Esophagus squamous epithelium (tissue), 5 donors: ENCODE measurements around the gene CTNNA1. TPM values are rescaled to one million over a fixed set of nuclear protein-coding genes. Genes with fewer than 3 reads are reported as not detected.

ENCODE experiments used
- DNase-seq: peaks from one replicate; lab custom pipeline; 2025; lab: John Stamatoyannopoulos, UW
- H3K27ac ChIP-seq, 4 donors: fragments of 200-600 bp; sonication (generic); one replicate each; pipeline ENCODE4 v1.5.1; 2016 to 2019; ENCODE audit warnings: mild to moderate bottlenecking in 1 of 4
- H3K27me3 ChIP-seq, 4 donors: fragments of 200-600 bp; sonication (generic); 1 replicate in 3 of 4; 2 replicates in 1 of 4; pipeline versions ENCODE4 v1.5.1 to v1.6.0; 2017 to 2021; ENCODE audit warnings: antibody characterized with exemption in 1 of 4
- H3K36me3 ChIP-seq, 3 donors: fragments of 200-600 bp; sonication (generic); one replicate each; pipeline ENCODE4 v1.5.1; 2016 to 2019
- H3K4me1 ChIP-seq, 3 donors: fragments of 200-600 bp; sonication (generic); one replicate each; pipeline ENCODE4 v1.5.1; 2017 to 2019
- H3K4me3 ChIP-seq, 4 donors: fragments of 200-600 bp; sonication (generic); 1 replicate in 3 of 4; 2 replicates in 1 of 4; pipeline ENCODE4 v1.5.1; 2016 to 2019; ENCODE audit warnings: mild to moderate bottlenecking in 2 of 4, moderate library complexity in 1 of 4
- H3K9me3 ChIP-seq, 3 donors: fragments of 200-600 bp; sonication (generic); one replicate each; pipeline ENCODE4 v1.5.1; 2016 to 2019
- POLR2A ChIP-seq, 4 donors: fragments of 450-650 bp; IDR thresholded peaks; one replicate each; pipeline ENCODE4 v1.6.1; 2017; ENCODE audit warnings: antibody characterized with exemption in 4 of 4, mild to moderate bottlenecking in 4 of 4, moderate library complexity in 3 of 4
- WGBS, 2 donors: methylation state at CpG; one replicate each; pipeline ENCODE4 v1.1.5; 2018; 5-methylcytosine and 5-hydroxymethylcytosine counted together
- intact Hi-C: fragments of 100-400 bp; cut with DNase I; formaldehyde crosslinking; loops from one replicate; pipeline ENCODE4 v1.15.0; 2022
- total RNA-seq, 4 donors: library from RNA; depleted of rRNA; stranded (reverse); fragments of >200 nt; gene quantifications; one replicate each; pipeline ENCODE4 v1.1.0, GENCODE V29; 2016
- TF ChIP-seq, protein P1 (sequence below), 6 experiments: fragments of 450-650 bp in 4 of 6; fragments of 200-600 bp in 2 of 6; sonication (generic) in 2 of 6; IDR thresholded peaks; one replicate each; pipeline ENCODE4 v1.5.1; 2016 to 2019; ENCODE audit warnings: antibody characterized with exemption in 6 of 6, mild to moderate bottlenecking in 4 of 6, moderate library complexity in 4 of 6
- donor health status: DM: yes; HTN: yes; CAD: no.

The CTNNA1 gene
- total RNA-seq, 4 donors from 2014 or later = 293 to 393 (median 348) TPM

GRCh38 chr5:138969323-138970002 lies 216.2 kb downstream of the CTNNA1 start:
- Histone ChIP-seq H3K4me1 (peaks cover 0 to 24% (median 6%) of the 10 kb centered on the region in 3 donors), H3K4me3 (no peak overlapping the region), H3K27me3 (no peaks in the 10 kb centered on the region), H3K36me3 (no peaks in the 10 kb centered on the region), H3K27ac (no peak overlapping the region), H3K9me3 (no peaks in the 10 kb centered on the region)
- TF ChIP-seq, protein P1, sequence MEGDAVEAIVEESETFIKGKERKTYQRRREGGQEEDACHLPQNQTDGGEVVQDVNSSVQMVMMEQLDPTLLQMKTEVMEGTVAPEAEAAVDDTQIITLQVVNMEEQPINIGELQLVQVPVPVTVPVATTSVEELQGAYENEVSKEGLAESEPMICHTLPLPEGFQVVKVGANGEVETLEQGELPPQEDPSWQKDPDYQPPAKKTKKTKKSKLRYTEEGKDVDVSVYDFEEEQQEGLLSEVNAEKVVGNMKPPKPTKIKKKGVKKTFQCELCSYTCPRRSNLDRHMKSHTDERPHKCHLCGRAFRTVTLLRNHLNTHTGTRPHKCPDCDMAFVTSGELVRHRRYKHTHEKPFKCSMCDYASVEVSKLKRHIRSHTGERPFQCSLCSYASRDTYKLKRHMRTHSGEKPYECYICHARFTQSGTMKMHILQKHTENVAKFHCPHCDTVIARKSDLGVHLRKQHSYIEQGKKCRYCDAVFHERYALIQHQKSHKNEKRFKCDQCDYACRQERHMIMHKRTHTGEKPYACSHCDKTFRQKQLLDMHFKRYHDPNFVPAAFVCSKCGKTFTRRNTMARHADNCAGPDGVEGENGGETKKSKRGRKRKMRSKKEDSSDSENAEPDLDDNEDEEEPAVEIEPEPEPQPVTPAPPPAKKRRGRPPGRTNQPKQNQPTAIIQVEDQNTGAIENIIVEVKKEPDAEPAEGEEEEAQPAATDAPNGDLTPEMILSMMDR (IDR thresholded peaks at IDR 0.05) = no peak
- no peak for TF ChIP-seq POLR2A (IDR thresholded peaks at IDR 0.05)
- intact Hi-C loops = no loop called here
- no peak for DNase-seq
- WGBS, 2 donors = 93 to 96% methylated on average over 4 to 5 of the region's 5 CpGs

GRCh38 chr5:138972230-138972629 lies 219.0 kb downstream of the CTNNA1 start:
- no peaks in the 10 kb centered on the region for H3K27me3 ChIP-seq
- H3K9me3 ChIP-seq = no peaks in the 10 kb centered on the region
- H3K4me3 ChIP-seq = no peak overlapping the region
- no peaks in the 10 kb centered on the region for H3K36me3 ChIP-seq
- H3K4me1 ChIP-seq = peaks cover 0 to 36% (median 6%) of the 10 kb centered on the region in 3 donors
- no peak overlapping the region for H3K27ac ChIP-seq
- TF ChIP-seq, protein P1 (IDR thresholded peaks at IDR 0.05) = no peak
- no peak for DNase-seq
- intact Hi-C loops = no loop called here
- no CpG with 5 or more reads among the region's 1 CpG for WGBS, 2 donors

DNA sequence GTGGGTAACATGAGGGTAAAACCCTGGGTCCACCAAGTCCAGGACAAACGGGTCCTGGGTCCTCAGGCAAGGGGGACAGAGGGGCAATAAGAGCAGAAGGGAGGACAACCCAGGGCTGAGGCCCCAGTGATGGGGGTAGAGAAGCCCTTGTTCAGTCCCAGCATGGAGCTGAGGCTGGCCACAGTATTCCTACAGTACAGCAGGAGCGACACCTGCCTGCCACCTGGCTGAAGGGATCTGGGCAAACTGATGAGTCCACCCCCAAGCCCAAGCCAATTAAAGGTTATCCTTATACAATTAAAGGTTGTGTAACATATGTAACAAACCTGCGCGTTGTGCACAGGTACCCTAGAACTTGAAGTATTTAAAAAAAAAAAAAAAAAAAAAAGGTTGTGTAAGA lies 219.6 kb downstream of the CTNNA1 start:
- intact Hi-C loops = no loop called here
- Histone ChIP-seq H3K4me3 (no peak overlapping the region), H3K9me3 (no peaks in the 10 kb centered on the region), H3K4me1 (peaks cover 0 to 36% (median 6%) of the 10 kb centered on the region in 3 donors), H3K36me3 (no peaks in the 10 kb centered on the region), H3K27ac (no peak overlapping the region), H3K27me3 (no peaks in the 10 kb centered on the region)
- no peak for DNase-seq
- WGBS, 2 donors = 67 to 85% methylated on average over 1 to 4 of the region's 4 CpGs
- TF ChIP-seq, protein P1 (IDR thresholded peaks at IDR 0.05) = no peak
- no peak for TF ChIP-seq POLR2A (IDR thresholded peaks at IDR 0.05)

DNA sequence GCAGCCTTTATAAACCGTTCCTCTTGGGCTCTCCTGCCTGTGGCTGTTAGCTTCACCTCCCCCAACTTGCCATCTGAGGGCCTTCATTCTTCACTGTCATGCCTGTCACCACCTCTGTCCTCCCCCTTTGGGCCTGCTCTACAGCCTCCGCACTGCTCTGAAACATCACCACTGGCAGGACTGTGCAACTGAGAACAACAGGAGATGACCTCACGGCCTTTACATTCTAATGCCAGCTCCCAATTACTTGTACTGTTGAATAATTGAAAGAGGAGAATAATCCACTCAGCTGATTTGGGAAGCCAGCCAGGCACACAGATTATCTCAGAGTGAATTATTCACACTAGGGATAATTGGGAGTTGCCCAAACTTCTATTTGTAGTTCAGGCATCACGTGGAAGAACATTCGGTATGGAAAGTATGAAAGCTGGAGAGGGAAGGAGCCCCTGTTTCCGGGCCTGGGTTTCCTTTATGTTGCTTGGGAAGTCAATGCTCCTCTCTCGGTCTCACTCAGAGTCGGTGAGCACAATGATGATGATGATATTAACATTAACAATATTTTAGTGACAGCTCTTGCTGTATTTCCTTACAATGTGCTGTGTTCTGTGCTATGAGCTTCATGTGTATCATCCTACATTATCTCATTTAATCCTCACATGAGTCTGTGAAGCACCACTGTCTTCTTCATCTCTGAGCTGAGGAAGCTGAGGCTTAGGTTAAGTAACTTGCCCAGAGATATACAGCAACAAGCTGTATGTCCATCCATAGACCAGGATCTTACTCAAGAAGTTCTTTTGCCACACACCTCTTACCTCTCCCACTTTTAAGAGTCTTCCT lies 221.2 kb downstream of the CTNNA1 start:
- DNase-seq = no peak
- peaks cover 0 to 36% (median 6%) of the 10 kb centered on the region in 3 donors for H3K4me1 ChIP-seq
- peak overlapping the region; percentile 1 to 72 (median 39) for H3K27ac ChIP-seq
- TF ChIP-seq, protein P1 (IDR thresholded peaks at IDR 0.05) = no peak
- TF ChIP-seq POLR2A (IDR thresholded peaks at IDR 0.05) = no peak
- no peaks in the 10 kb centered on the region for H3K27me3 ChIP-seq
- intact Hi-C loops = no loop called here
- no peaks in the 10 kb centered on the region for H3K36me3 ChIP-seq
- no peaks in the 10 kb centered on the region for H3K9me3 ChIP-seq
- 43 to 52% methylated on average over 8 of the region's 8 CpGs for WGBS, 2 donors
- no peak overlapping the region for H3K4me3 ChIP-seq
